ENCODE results near the gene FSHR. TPM values are rescaled to one million over a fixed set of nuclear protein-coding genes. Genes with fewer than 3 reads are reported as not detected.

FSHR gene
- total and polyA plus RNA-seq, 2 donors (not counting 3 experiments of a cell fraction or from before 2014, with no cell fraction given) = not detected

DNA sequence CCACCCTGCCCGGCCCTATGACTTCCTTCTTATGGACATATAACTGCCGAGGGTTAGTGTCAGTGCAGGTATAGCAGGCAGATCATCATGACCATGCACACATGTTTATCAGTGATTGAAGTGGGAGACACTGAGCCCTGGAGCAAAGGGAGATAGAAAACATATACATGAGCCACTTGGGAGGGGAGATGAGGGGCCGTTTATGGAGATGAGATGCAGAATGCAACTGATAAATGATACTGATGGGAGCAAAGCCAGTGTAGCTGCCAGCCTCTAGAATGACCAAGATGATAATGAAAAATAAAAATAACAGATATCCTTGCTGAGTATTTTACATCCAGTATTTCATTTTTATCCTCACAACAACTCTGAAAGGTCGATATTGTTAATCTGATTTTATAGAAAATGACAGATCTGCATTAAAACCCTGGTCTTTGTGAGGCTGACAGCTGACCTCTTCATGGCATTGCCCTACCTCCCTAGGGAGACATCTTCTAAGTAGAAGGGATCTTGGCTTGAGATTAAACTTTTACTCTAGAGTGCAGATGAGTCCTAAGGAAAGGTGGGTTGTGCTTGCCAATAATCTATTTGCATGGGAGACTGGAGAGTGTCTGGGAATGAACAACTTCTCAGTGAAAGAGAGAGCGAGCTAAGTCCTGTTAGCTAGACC is 220.4 kb downstream of the FSHR start:
- Histone ChIP-seq H3K4me3 (replicated peaks in 1 of 3; ENCODE audit: insufficient read depth in 1 of 3, low read depth in 1 of 3, low read length in 3 of 3) (no peak overlapping the region), H3K4me2 (ENCODE audit: insufficient read depth, low read length) (no peak overlapping the region), H4K20me1 (replicated peaks; ENCODE audit: control insufficient read depth, extremely low read depth, insufficient read depth, low read length) (no peaks in the 10 kb centered on the region), H3K79me2 (ENCODE audit: control insufficient read depth, insufficient read depth, low read length) (no peaks in the 10 kb centered on the region), H3K9me1 (replicated peaks; ENCODE audit: control insufficient read depth, extremely low read depth, insufficient read depth, low read length) (no peaks in the 10 kb centered on the region), H3K36me3 (ENCODE audit: control insufficient read depth in 2 of 2, extremely low read depth in 1 of 2, insufficient read depth in 2 of 2, low read length in 2 of 2) (no peaks in the 10 kb centered on the region), H3K9me3 (replicated peaks; ENCODE audit: control insufficient read depth, insufficient read depth, low read length) (no peaks in the 10 kb centered on the region), H2AFZ (ENCODE audit: low read depth, low read length) (no peak overlapping the region), H3K27ac (ENCODE audit: insufficient read depth, low read depth, low read length) (no peak overlapping the region), H3K9ac (replicated peaks; ENCODE audit: extremely low read depth, insufficient read depth, low read length) (no peak overlapping the region), H3K4me1 (ENCODE audit: control insufficient read depth, extremely low read depth, insufficient read depth, low read length) (no peaks in the 10 kb centered on the region), H3K27me3 (ENCODE audit: control insufficient read depth in 2 of 2, insufficient read depth in 2 of 2, low read length in 2 of 2) (no peaks in the 10 kb centered on the region)
- TF ChIP-seq JUN (IDR thresholded peaks at IDR 0.05; ENCODE audit: borderline replicate concordance, insufficient read depth, insufficient read length, low read depth) = no peak
- no peak for TF ChIP-seq POLR2A (IDR thresholded peaks at IDR 0.05; ENCODE audit: low read depth, low read length)
- no peak for TF ChIP-seq POLR2AphosphoS5 (IDR thresholded peaks at IDR 0.05; ENCODE audit: insufficient read depth, low read depth, low read length)
- TF ChIP-seq FOS (IDR thresholded peaks at IDR 0.05; ENCODE audit: borderline replicate concordance, insufficient read depth, low read length) = no peak
- TF ChIP-seq, protein P1, sequence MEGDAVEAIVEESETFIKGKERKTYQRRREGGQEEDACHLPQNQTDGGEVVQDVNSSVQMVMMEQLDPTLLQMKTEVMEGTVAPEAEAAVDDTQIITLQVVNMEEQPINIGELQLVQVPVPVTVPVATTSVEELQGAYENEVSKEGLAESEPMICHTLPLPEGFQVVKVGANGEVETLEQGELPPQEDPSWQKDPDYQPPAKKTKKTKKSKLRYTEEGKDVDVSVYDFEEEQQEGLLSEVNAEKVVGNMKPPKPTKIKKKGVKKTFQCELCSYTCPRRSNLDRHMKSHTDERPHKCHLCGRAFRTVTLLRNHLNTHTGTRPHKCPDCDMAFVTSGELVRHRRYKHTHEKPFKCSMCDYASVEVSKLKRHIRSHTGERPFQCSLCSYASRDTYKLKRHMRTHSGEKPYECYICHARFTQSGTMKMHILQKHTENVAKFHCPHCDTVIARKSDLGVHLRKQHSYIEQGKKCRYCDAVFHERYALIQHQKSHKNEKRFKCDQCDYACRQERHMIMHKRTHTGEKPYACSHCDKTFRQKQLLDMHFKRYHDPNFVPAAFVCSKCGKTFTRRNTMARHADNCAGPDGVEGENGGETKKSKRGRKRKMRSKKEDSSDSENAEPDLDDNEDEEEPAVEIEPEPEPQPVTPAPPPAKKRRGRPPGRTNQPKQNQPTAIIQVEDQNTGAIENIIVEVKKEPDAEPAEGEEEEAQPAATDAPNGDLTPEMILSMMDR (IDR thresholded peaks at IDR 0.05; ENCODE audit: extremely low read depth in 1 of 2, insufficient read depth in 1 of 2, low read depth in 1 of 2, low read length in 2 of 2) = no peak
- no peak for TF ChIP-seq EZH2 (IDR thresholded peaks at IDR 0.05; ENCODE audit: borderline replicate concordance, low read depth, low read length, severe bottlenecking)
- TF ChIP-seq, protein P2, sequence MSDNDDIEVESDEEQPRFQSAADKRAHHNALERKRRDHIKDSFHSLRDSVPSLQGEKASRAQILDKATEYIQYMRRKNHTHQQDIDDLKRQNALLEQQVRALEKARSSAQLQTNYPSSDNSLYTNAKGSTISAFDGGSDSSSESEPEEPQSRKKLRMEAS (IDR thresholded peaks at IDR 0.05; ENCODE audit: insufficient read depth, insufficient read length) = no peak
- TF ChIP-seq GATA2 (IDR thresholded peaks at IDR 0.05; ENCODE audit: insufficient read depth, insufficient read length, low read depth, low read length) = no peak
- dilution Hi-C loops (cut with MboI; ENCODE audit: extremely low pct_ligation_motif_present, low sequenced_read_pairs) (no loop called here), intact Hi-C loops (cut with micrococcal nuclease) (no loop called here)
- DNase-seq (ENCODE audit: low read depth, low spot score) (no peak), FAIRE-seq (no peak)
- no TSS peak for BruUV-seq (replicated peaks)
- CTCF ChIA-PET = no interaction called here
- POLR2A ChIA-PET = no interaction called here

Data from endothelial cell of umbilical vein (primary cell).